ENCODE measurements around the gene PIGP. TPM values are rescaled to one million over a fixed set of nuclear protein-coding genes. Genes with fewer than 3 reads are reported as not detected.
"Not testable (repeated sequence)": the region's sequence is repeated elsewhere in the genome, so short reads cannot be mapped to it uniquely, and the experiment has no call there.

Gene PIGP
- polyA plus RNA-seq (ENCODE audit: insufficient read length in 4 of 4): 10 to 100 TPM; 24.1 to 41.6 (median 34.2) TPM

GRCh38 chr21:37072988-37073416 lies at the start of gene PIGP, which contains the start of gene TTC3:
TSS of gene PIGP (minus strand) at chr21:37073071. CDS start at chr21:37072515, 556 bp downstream.
TSS of gene TTC3 (plus strand) at chr21:37073254. CDS start at chr21:37087258, 14,004 bp downstream.
- peak; percentile 90 to 91 (median 90) for DNase-seq (ENCODE audit: low read depth in 4 of 4, low spot score in 3 of 4)

GRCh38 chr21:37119421-37120218 lies 46.7 kb upstream of the PIGP start:
- DNase-seq (ENCODE audit: low read depth in 4 of 4, low spot score in 3 of 4): no peak

DNA sequence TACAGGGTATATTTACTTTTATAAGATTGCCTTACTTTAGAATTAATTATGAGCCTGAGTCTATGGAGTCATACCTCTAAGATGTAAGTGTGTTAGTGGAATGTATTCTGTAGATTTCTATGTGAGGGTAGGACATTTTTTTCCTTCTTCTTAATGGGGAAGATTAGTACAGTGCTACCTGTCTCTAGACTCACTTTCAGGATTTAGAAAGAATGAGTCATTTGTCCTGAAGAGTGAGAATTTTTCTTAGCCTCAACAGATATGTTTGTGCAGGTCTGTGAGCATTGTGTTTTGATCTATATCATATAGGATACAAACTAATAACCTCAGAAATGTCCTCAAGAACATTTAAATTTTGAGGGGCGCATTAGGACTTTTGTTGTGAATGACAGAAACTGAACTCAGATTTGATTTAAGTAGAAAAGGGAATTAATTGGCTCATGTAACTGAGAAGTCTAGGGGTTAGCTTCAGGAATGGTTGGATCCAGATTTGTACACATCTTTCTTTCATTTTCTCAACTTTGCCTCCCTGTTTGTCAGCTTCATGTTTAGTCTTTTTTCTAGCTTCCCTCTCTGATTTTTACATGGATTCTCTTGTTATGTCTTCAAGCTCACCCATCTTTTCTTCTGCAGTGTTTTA lies 45.4 kb upstream of the PIGP start:
- no peak for DNase-seq (ENCODE audit: low read depth in 4 of 4, low spot score in 3 of 4)

DNA sequence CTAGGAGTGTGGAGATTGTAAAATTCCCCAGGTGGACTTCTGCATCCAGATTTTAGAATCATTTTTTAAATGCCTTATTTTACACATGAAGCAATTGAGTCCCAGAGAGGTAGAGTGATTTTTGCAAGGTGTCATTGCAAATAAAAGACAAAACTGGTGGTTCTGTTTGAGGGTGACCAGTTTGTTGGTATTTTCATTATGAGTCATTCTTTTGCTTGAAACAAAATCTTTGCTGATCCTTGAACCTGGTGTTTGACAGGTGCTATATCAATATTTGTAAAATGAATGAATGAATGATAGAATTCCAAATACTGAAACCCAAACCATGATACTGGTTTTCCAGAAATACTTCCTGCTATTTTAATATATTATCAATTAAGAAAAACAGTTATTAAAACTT lies 44.3 kb upstream of the PIGP start:
- no peak for DNase-seq (ENCODE audit: low read depth in 4 of 4, low spot score in 3 of 4)

DNA sequence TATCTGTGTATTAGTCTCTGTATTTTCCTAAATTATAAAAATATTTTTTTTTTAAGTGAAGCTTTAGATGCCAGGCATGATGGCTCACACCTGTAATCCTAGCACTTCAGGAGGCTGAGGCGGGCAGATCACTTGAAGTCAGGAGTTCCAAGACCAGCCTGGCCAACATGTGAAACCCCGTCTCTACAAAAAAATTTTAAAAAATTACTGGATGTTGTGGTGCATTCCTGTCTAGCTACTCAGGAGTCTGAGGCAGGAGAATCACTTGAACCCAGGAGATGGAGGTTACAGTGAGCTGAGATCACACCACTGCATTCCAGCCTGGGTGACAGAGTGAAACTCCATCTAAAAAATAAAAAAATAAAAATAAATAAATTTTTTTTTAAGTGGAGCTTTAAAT lies 43.6 kb upstream of the PIGP start:
- DNase-seq (ENCODE audit: low read depth in 4 of 4, low spot score in 3 of 4): not testable (repeated sequence)

DNA sequence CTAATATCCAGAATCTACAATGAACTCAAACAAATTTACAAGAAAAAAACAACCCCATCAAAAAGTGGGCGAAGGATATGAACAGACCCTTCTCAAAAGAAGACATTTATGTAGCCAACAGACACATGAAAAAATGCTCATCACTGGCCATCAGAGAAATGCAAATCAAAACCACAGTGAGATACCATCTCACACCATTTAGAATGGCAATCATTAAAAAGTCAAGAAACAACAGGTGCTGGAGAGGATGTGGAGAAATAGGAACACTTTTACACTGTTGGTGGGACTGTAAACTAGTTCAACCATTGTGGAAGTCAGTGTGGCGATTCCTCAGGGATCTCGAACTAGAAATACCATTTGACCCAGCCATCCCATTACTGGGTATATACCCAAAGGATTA lies 41.4 kb upstream of the PIGP start:
- DNase-seq (ENCODE audit: low read depth in 4 of 4, low spot score in 3 of 4): not testable (repeated sequence)

GRCh38 chr21:37111029-37111428 lies 38.2 kb upstream of the PIGP start:
- not testable (repeated sequence) for DNase-seq (ENCODE audit: low read depth in 4 of 4, low spot score in 3 of 4)

GRCh38 chr21:37106998-37107397 lies 34.1 kb upstream of the PIGP start:
- DNase-seq (ENCODE audit: low read depth in 4 of 4, low spot score in 3 of 4): no peak

DNA sequence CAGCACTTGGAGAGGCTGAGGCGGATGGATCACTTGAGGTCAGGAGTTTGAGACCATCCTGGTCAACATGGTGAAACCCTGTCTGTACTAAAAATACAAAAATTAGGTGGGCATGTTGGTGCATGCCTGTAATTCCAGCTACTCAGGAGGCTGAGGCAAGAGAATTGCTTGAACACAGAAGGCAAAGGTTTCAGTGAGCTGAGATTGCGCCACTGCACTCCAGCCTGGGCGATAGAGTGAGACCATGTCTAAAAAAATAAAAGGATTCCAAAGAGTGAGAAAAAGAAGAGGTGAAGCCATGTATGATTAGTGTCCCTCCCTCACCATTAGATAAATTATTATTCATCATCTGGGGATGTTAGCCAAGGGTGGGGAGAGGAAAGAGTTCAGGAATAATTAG lies 29.9 kb upstream of the PIGP start:
- DNase-seq (ENCODE audit: low read depth in 4 of 4, low spot score in 3 of 4): not testable (repeated sequence)

GRCh38 chr21:37101384-37101783 lies 28.5 kb upstream of the PIGP start:
- no peak for DNase-seq (ENCODE audit: low read depth in 4 of 4, low spot score in 3 of 4)

DNA sequence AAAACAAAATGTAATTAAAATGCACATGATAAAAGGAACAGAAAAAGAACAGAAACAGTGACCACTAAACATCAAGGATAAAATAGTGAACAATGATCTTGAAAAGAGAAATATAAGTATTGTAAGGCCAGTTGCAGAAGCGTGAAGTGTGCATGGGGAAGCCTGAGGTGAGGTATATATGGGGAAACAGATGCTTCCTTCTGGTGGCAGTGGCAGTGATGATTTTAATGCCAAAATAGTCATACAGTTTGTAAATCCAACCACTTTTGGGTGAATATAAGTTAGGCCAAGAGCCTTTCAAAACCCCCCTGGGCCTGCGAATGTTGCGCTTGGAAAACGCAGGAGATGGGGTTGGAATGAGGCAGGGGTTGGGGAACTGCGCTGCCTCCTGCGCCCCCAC lies 27.4 kb upstream of the PIGP start:
- no peak for DNase-seq (ENCODE audit: low read depth in 4 of 4, low spot score in 3 of 4)

- no peak for DNase-seq (ENCODE audit: low read depth in 4 of 4, low spot score in 3 of 4)
Measured at GRCh38 chr21:37098751-37099150, 25.9 kb upstream of the PIGP start.

GRCh38 chr21:37095821-37096220 lies 22.9 kb upstream of the PIGP start:
- no peak for DNase-seq (ENCODE audit: low read depth in 4 of 4, low spot score in 3 of 4)

DNA sequence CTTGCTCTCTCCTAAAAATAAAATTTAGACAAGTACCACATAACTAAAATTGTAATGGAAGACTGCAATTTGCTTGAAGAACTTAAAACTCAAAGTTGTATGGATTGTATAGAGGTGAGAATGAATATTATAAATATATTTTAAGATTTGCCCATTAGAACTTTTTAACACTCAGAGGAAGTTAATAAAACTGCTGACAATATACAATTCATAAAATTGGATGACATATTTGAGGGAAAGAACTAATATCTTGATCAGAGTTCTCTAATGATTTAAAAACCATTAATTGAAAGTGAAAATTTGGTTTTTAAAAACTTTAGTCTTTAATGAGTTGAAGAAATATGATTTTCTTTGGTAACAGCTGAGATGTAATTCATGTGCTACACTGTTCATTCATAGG lies 21.1 kb upstream of the PIGP start:
- no peak for DNase-seq (ENCODE audit: low read depth in 4 of 4, low spot score in 3 of 4)

DNA sequence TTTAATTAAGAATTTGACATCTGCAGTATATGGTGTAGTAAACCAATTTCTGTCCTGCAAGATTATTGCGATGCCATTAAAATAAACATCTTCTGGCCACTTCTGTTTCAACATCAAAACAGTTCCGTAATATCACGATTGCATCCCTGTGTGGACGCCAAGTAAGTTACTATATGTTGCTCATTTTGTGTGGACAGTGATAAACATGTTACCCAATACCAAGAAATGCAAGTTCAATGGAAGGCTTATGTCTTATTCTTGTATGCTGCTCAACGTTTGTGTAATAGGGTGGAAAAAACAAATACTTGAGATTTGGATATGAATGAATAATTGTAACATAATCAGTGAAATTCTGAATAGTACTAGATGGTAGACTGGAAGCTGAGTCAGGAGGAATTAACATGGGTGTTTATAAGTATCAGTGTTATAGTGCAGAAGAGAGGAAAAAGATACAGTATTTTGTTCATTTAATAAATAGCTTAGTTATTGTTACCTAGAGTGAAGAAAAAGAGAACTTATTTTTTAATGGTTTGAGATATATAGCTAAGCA lies 15.4 kb upstream of the PIGP start:
- DNase-seq (ENCODE audit: low read depth in 4 of 4, low spot score in 3 of 4): no peak

GRCh38 chr21:37087188-37087587 lies 14.3 kb upstream of the PIGP start:
- no peak for DNase-seq (ENCODE audit: low read depth in 4 of 4, low spot score in 3 of 4)

GRCh38 chr21:37085726-37086125 lies 12.9 kb upstream of the PIGP start:
- no peak for DNase-seq (ENCODE audit: low read depth in 4 of 4, low spot score in 3 of 4)

DNA sequence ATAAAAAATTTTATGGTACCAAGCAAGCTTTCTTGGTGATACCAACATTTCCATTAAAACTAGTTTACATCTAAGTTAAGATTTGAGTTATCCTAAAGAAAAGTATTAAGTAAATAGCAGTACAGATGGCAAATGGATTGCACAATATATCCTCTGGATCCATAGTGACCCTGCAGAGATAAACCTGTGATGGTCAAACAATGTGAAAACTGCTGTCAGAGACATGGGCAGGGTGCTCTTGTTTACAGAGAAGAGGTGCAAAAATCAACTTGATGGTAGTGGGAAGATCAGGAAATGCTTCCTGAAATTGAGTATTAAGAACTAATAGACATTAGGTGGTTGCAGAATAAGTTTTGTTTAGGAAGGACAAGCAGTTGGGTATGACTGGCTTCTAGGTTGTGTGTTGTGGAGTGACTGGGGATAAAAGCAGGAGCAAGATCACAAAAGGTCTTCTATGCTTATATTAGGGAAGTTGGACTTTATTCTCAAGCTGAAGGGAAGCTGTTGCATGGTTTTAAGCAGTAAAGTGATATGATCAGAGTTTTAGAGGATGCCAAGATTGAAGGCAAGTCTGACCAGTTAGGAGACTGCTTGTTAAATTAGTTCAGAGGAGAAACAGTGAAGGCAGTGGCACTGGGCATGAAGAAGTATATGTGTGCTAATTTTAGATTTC lies 10.1 kb upstream of the PIGP start:
- no peak for DNase-seq (ENCODE audit: low read depth in 4 of 4, low spot score in 3 of 4)

GRCh38 chr21:37082375-37082774 lies 9.5 kb upstream of the PIGP start:
- DNase-seq (ENCODE audit: low read depth in 4 of 4, low spot score in 3 of 4): no peak

DNA sequence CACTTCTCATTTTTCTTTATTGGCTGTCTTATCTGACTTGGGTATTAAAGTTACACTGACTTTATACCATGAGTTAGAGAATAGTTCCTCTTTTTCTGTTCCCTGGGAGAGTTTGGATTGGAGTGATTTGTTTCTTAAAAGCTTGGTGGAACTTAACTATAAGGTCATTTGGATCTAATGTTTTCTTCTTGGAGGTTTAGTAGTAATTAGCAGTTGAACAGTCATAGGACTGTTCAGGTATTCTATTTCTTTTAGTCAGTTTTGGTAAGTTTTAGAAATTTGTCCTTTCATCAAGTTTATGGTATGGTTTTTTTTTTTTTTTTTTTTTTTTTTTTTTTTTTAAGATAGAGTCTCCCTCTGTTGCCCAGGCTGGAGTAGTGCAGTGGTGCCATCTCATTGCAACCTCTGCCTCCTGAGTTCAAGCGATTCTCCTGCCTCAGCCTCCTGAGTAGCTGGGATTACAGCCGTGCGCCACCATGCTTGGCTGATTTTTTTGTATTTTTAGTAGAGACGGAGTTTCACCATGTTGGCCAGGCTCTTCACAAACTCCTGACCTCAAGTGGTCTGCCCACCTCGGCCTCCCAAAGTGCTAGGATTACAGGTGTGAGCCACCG lies 6.4 kb upstream of the PIGP start:
- DNase-seq (ENCODE audit: low read depth in 4 of 4, low spot score in 3 of 4): no peak

- no peak for DNase-seq (ENCODE audit: low read depth in 4 of 4, low spot score in 3 of 4)
Measured at GRCh38 chr21:37077403-37077802, 4.5 kb upstream of the PIGP start.

All from left renal pelvis (tissue), 4 donors.